VCaP (cell line): ENCODE results near the gene SIX1.
A peak's percentile ranks its signal among the peaks of the same experiment; 100 is the strongest.

Experiments
- H3K27ac ChIP-seq: fragments of 450-650 bp; 2 replicates; pipeline ENCODE4 v1.5.1; 2017
- CTCF ChIP-seq: fragments of 450-650 bp; conservative IDR thresholded peaks from 2 replicates; pipeline ENCODE4 v1.5.1; 2017; ENCODE audit warnings: mild to moderate bottlenecking, moderate library complexity

SIX1 gene

GRCh38 chr14:60649875-60650372 lies 647 bp upstream of the SIX1 start:
- peak overlapping the region; percentile 64 for H3K27ac ChIP-seq

GRCh38 chr14:60648249-60648933 lies 886 bp downstream of the SIX1 start:
- TF ChIP-seq CTCF, result peak; percentile 32
- H3K27ac ChIP-seq, result peak overlapping the region; percentile 64

More at GRCh38 chr14:60649875-60650372, 647 bp upstream of the SIX1 start:
- no peak for TF ChIP-seq CTCF

GRCh38 chr14:60647837-60648248 lies 1.4 kb downstream of the SIX1 start:
- no peak for TF ChIP-seq CTCF
- peak overlapping the region; percentile 64 for H3K27ac ChIP-seq

GRCh38 chr14:60647081-60647836 lies 2.0 kb downstream of the SIX1 start:
- TF ChIP-seq CTCF, result no peak
- peak overlapping the region; percentile 64 for H3K27ac ChIP-seq

GRCh38 chr14:60646226-60646818 lies 3.0 kb downstream of the SIX1 start:
- H3K27ac ChIP-seq, result peak overlapping the region; percentile 64
- no peak for TF ChIP-seq CTCF

- no peak overlapping the region for H3K27ac ChIP-seq
- no peak for TF ChIP-seq CTCF
Measured at GRCh38 chr14:60645126-60645741, 4.0 kb downstream of the SIX1 start.

- TF ChIP-seq CTCF, result no peak
- H3K27ac ChIP-seq, result no peak overlapping the region
Measured at GRCh38 chr14:60644666-60645065, 4.6 kb downstream of the SIX1 start.
